NB4 (cell line): ENCODE data around the gene FAM120A.

ENCODE experiments used
- POLR2A ChIP-seq: IDR thresholded peaks from 2 replicates; pipeline ENCODE4 v1.6.1; 2011; ENCODE audit warnings: mild to moderate bottlenecking; ENCODE audit not compliant: insufficient read length; ENCODE audit errors: extremely low read depth
- TF ChIP-seq, protein P1 (sequence below): IDR thresholded peaks from one replicate; pipeline ENCODE4 v1.5.1; 2012; ENCODE audit warnings: low read depth, low read length
- TF ChIP-seq, protein P2 (sequence below): IDR thresholded peaks from 2 replicates; pipeline ENCODE4 v1.6.1; 2011; ENCODE audit warnings: low read depth, low read length

DNA sequence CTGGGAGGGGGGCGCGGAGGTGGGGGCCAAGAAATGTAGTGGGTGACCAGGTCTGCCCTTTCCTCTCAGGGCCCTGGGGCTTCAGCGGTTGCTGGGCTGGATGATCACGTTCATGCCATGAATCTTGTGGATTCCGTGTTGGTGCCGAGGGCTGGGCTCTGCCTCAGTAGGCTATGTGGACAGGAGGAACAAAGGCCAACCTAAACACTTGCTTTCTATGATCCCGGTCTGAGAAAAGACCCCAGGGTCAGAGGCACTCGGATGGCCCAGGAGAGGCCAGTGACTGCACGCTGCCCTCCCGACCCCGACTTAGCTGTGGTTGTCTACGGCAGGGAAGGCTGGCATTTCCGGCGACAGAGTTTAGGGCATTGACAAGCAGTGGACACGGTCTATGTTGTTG lies 151.5 kb downstream of the FAM120A start:
- TF ChIP-seq, protein P1, sequence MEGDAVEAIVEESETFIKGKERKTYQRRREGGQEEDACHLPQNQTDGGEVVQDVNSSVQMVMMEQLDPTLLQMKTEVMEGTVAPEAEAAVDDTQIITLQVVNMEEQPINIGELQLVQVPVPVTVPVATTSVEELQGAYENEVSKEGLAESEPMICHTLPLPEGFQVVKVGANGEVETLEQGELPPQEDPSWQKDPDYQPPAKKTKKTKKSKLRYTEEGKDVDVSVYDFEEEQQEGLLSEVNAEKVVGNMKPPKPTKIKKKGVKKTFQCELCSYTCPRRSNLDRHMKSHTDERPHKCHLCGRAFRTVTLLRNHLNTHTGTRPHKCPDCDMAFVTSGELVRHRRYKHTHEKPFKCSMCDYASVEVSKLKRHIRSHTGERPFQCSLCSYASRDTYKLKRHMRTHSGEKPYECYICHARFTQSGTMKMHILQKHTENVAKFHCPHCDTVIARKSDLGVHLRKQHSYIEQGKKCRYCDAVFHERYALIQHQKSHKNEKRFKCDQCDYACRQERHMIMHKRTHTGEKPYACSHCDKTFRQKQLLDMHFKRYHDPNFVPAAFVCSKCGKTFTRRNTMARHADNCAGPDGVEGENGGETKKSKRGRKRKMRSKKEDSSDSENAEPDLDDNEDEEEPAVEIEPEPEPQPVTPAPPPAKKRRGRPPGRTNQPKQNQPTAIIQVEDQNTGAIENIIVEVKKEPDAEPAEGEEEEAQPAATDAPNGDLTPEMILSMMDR, result no peak
- TF ChIP-seq POLR2A, result no peak
- TF ChIP-seq, protein P2, sequence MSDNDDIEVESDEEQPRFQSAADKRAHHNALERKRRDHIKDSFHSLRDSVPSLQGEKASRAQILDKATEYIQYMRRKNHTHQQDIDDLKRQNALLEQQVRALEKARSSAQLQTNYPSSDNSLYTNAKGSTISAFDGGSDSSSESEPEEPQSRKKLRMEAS, result no peak
